HG02884 (cell line): Measurements from ENCODE around the gene TOX2.
A peak's percentile ranks its signal among the peaks of the same experiment; 100 is the strongest.

Experiments used
- ATAC-seq: cut with Tn5 transposase; IDR thresholded peaks from one replicate; pipeline ENCODE4 v1.9.1; 2021; ENCODE audit warnings: mild to moderate bottlenecking, moderate library complexity; ENCODE audit not compliant: unreplicated experiment

The TOX2 gene

GRCh38 chr20:43994486-43995100, 79.9 kb downstream of the TOX2 start:
- ATAC-seq: no peak

GRCh38 chr20:43995645-43996044, 81.0 kb downstream of the TOX2 start:
- no peak for ATAC-seq

GRCh38 chr20:43996240-43996930, 81.7 kb downstream of the TOX2 start:
- no peak for ATAC-seq

- no peak for ATAC-seq
These were observed 85.2 kb downstream of the TOX2 start for GRCh38 chr20:43999848-44000247.

- peak; percentile 84 for ATAC-seq
These were observed 87.3 kb downstream of the TOX2 start for GRCh38 chr20:44001667-44002596.

GRCh38 chr20:44002861-44003260, 88.2 kb downstream of the TOX2 start:
- ATAC-seq: no peak

GRCh38 chr20:44003609-44004008, 89.0 kb downstream of the TOX2 start:
- no peak for ATAC-seq

GRCh38 chr20:44004306-44004915, 89.8 kb downstream of the TOX2 start:
- ATAC-seq: no peak

- no peak for ATAC-seq
These were observed 91.0 kb downstream of the TOX2 start for GRCh38 chr20:44005661-44006060.

- ATAC-seq: no peak
These were observed 91.5 kb downstream of the TOX2 start for GRCh38 chr20:44006126-44006525.

- ATAC-seq: no peak
These were observed 91.9 kb downstream of the TOX2 start for GRCh38 chr20:44006578-44006977.

GRCh38 chr20:44008806-44009678, 94.4 kb downstream of the TOX2 start:
- no peak for ATAC-seq

GRCh38 chr20:44009679-44009992, 95.0 kb downstream of the TOX2 start:
- no peak for ATAC-seq

- no peak for ATAC-seq
These were observed 95.6 kb downstream of the TOX2 start for GRCh38 chr20:44010162-44010704.

GRCh38 chr20:44011251-44011940, 96.7 kb downstream of the TOX2 start:
- no peak for ATAC-seq

- no peak for ATAC-seq
These were observed 98.0 kb downstream of the TOX2 start for GRCh38 chr20:44012466-44013226.

- ATAC-seq: no peak
These were observed 100.4 kb downstream of the TOX2 start for GRCh38 chr20:44014807-44015732.

GRCh38 chr20:44015733-44016103, 101.1 kb downstream of the TOX2 start:
- no peak for ATAC-seq
